Vagina (tissue), 2 donors: Measurements from ENCODE around the gene RNF43. TPM values are rescaled to one million over a fixed set of nuclear protein-coding genes. Genes with fewer than 3 reads are reported as not detected.
A peak's percentile ranks its signal among the peaks of the same experiment; 100 is the strongest.

ENCODE experiments used
- DNase-seq, 2 donors: peaks; one replicate each; pipeline ENCODE4 v3.0.0-alpha.2; 2017; ENCODE audit errors: extremely low spot score in 2 of 2
- H3K27ac ChIP-seq: fragments of 200-600 bp; sonication (generic); one replicate; pipeline ENCODE4 v1.5.1; 2019
- H3K27me3 ChIP-seq: fragments of 200-600 bp; sonication (generic); one replicate; pipeline ENCODE4 v1.5.1; 2019
- H3K36me3 ChIP-seq, 2 donors: fragments of 200-600 bp; sonication (generic); one replicate each; pipeline ENCODE4 v1.5.1; 2017 to 2019
- H3K4me1 ChIP-seq: fragments of 200-600 bp; sonication (generic); one replicate; pipeline ENCODE4 v1.5.1; 2019
- H3K4me3 ChIP-seq, 2 donors: fragments of 200-600 bp; sonication (generic); 1 replicate in 1 of 2; 2 replicates in 1 of 2; pipeline ENCODE4 v1.5.1; 2016 to 2019
- H3K9me3 ChIP-seq: fragments of 200-600 bp; sonication (generic); one replicate; pipeline ENCODE4 v1.5.1; 2019
- CTCF ChIP-seq, 3 experiments: fragments of 450-650 bp in 2 of 3; fragments of 200-600 bp in 1 of 3; sonication (generic) in 1 of 3; IDR thresholded peaks; one replicate each; pipeline ENCODE4 v1.5.1; 2017 to 2019; ENCODE audit warnings: antibody characterized with exemption in 3 of 3, mild to moderate bottlenecking in 2 of 3, moderate library complexity in 2 of 3
- POLR2A ChIP-seq, 2 donors: fragments of 450-650 bp; IDR thresholded peaks; one replicate each; pipeline ENCODE4 v1.6.1; 2017; ENCODE audit warnings: antibody characterized with exemption in 2 of 2, mild to moderate bottlenecking in 2 of 2, moderate library complexity in 2 of 2
- POLR2AphosphoS5 ChIP-seq, 2 donors: sonication (generic); formaldehyde crosslinking; IDR thresholded peaks; one replicate each; pipeline ENCODE4 v1.9.0; 2017; ENCODE audit warnings: antibody characterized with exemption in 2 of 2, mild to moderate bottlenecking in 2 of 2, low read depth in 1 of 2; ENCODE audit not compliant: insufficient read depth in 1 of 2
- intact Hi-C: fragments of 100-400 bp; cut with DNase I; formaldehyde crosslinking; loops from one replicate; pipeline ENCODE4 v1.15.1; 2023
- total RNA-seq: library from RNA; depleted of rRNA; stranded (reverse); fragments of >200 nt; gene quantifications from one replicate; pipeline ENCODE4 v1.2.3, GENCODE V29; 2016

Gene RNF43
- total RNA-seq, 1 donor from 2014 or later: 27.7 TPM

GRCh38 chr17:58414596-58414997, 2.7 kb downstream of the RNF43 start:
- DNase-seq: no peak
- TF ChIP-seq CTCF (IDR thresholded peaks at IDR 0.05): no peak
- no peak for TF ChIP-seq POLR2A (IDR thresholded peaks at IDR 0.05)
- TF ChIP-seq POLR2AphosphoS5 (IDR thresholded peaks at IDR 0.05; ENCODE audit: insufficient read depth in 1 of 2, low read depth in 1 of 2): no peak
- Histone ChIP-seq H3K9me3 (no peaks in the 10 kb centered on the region), H3K27me3 (no peaks in the 10 kb centered on the region), H3K36me3 (no peaks in the 10 kb centered on the region), H3K27ac (no peak overlapping the region), H3K4me1 (no peaks in the 10 kb centered on the region), H3K4me3 (peak overlapping the region in 1 of 2 donors; percentile 38)
- intact Hi-C loops: no loop called here

- H3K27ac ChIP-seq: no peak overlapping the region
- H3K27me3 ChIP-seq: no peaks in the 10 kb centered on the region
- no peak for DNase-seq
- no peaks in the 10 kb centered on the region for H3K4me1 ChIP-seq
- no peak for TF ChIP-seq POLR2AphosphoS5 (IDR thresholded peaks at IDR 0.05; ENCODE audit: insufficient read depth in 1 of 2, low read depth in 1 of 2)
- TF ChIP-seq POLR2A (IDR thresholded peaks at IDR 0.05): no peak
- TF ChIP-seq CTCF (IDR thresholded peaks at IDR 0.05): no peak
- no peaks in the 10 kb centered on the region for H3K9me3 ChIP-seq
- no peaks in the 10 kb centered on the region for H3K36me3 ChIP-seq
- peak overlapping the region in 1 of 2 donors; percentile 12 for H3K4me3 ChIP-seq
- intact Hi-C loops: no loop called here
Measured at GRCh38 chr17:58413684-58414083, 3.6 kb downstream of the RNF43 start.

GRCh38 chr17:58412961-58413586, 4.3 kb downstream of the RNF43 start:
- no peaks in the 10 kb centered on the region for H3K4me1 ChIP-seq
- peak overlapping the region in 1 of 2 donors; percentile 12 for H3K4me3 ChIP-seq

GRCh38 chr17:58412064-58412703, 5.2 kb downstream of the RNF43 start:
- TF ChIP-seq POLR2A (IDR thresholded peaks at IDR 0.05): no peak
- TF ChIP-seq CTCF (IDR thresholded peaks at IDR 0.05): no peak
- no peak for TF ChIP-seq POLR2AphosphoS5 (IDR thresholded peaks at IDR 0.05; ENCODE audit: insufficient read depth in 1 of 2, low read depth in 1 of 2)
- no peaks in the 10 kb centered on the region for H3K4me1 ChIP-seq
- intact Hi-C loops: no loop called here
- DNase-seq: no peak
- H3K9me3 ChIP-seq: no peaks in the 10 kb centered on the region
- no peak overlapping the region for H3K4me3 ChIP-seq
- no peaks in the 10 kb centered on the region for H3K27me3 ChIP-seq
- no peak overlapping the region for H3K27ac ChIP-seq
- H3K36me3 ChIP-seq: no peaks in the 10 kb centered on the region

More at GRCh38 chr17:58412961-58413586, 4.3 kb downstream of the RNF43 start:
- no peaks in the 10 kb centered on the region for H3K9me3 ChIP-seq
- intact Hi-C loops: no loop called here
- no peaks in the 10 kb centered on the region for H3K27me3 ChIP-seq
- H3K36me3 ChIP-seq: no peaks in the 10 kb centered on the region
- DNase-seq: no peak
- no peak overlapping the region for H3K27ac ChIP-seq
- TF ChIP-seq POLR2A (IDR thresholded peaks at IDR 0.05) (no peak), CTCF (IDR thresholded peaks at IDR 0.05) (no peak), POLR2AphosphoS5 (IDR thresholded peaks at IDR 0.05; ENCODE audit: insufficient read depth in 1 of 2, low read depth in 1 of 2) (no peak)

- TF ChIP-seq POLR2A (IDR thresholded peaks at IDR 0.05): no peak
- TF ChIP-seq CTCF (IDR thresholded peaks at IDR 0.05): no peak
- peak in 1 of 2 donors; percentile 8 for TF ChIP-seq POLR2AphosphoS5 (IDR thresholded peaks at IDR 0.05; ENCODE audit: insufficient read depth in 1 of 2, low read depth in 1 of 2)
- Histone ChIP-seq H3K36me3 (no peaks in the 10 kb centered on the region), H3K4me3 (no peak overlapping the region), H3K27ac (no peak overlapping the region), H3K4me1 (no peaks in the 10 kb centered on the region), H3K9me3 (no peaks in the 10 kb centered on the region), H3K27me3 (no peaks in the 10 kb centered on the region)
- intact Hi-C loops: no loop called here
- no peak for DNase-seq
Measured at GRCh38 chr17:58411408-58411894, 5.9 kb downstream of the RNF43 start.
